Activated CD4-positive, CD25-positive, alpha-beta regulatory T cell treated with anti-CD3 and anti-CD28 coated beads, Interleukin-2, amount 50 U/mL, for 72 hours (primary cell): ENCODE results near the gene SPRY1.

Experiments
- DNase-seq: peaks from one replicate; pipeline ENCODE4 v3.0.0; 2021

SPRY1 gene

GRCh38 chr4:123449362-123449761 is 52.8 kb downstream of the SPRY1 start:
- no peak for DNase-seq

DNA sequence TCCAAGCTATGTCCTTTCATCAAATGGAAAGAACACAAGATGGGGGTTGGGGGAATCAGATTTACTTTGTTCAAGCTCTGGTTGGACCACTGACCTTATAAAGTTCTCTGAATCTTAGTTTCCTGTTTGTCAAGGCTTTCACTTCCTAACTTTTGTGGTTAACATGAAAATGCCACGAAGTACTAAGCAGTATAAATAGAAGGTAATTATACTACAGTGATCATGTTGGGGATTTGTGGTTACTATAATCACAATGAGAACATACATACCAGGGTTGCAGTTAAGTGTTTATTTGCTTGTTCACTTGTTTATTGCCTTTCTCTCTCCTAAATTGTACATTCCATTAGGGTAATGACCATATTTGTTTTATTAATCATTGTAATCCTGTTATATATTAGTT is 53.2 kb downstream of the SPRY1 start:
- DNase-seq, result no peak

- no peak for DNase-seq
Measured at GRCh38 chr4:123450393-123450792, 53.8 kb downstream of the SPRY1 start.

GRCh38 chr4:123452616-123453015 is 56.0 kb downstream of the SPRY1 start:
- DNase-seq, result no peak

- no peak for DNase-seq
Measured at GRCh38 chr4:123453061-123453680, 56.6 kb downstream of the SPRY1 start.
